GM19328 (cell line): ENCODE measurements around the gene NOC3L.

ENCODE experiments used
- ATAC-seq: cut with Tn5 transposase; IDR thresholded peaks from one replicate; pipeline ENCODE4 v1.9.1; 2021; ENCODE audit warnings: mild to moderate bottlenecking, moderate library complexity; ENCODE audit not compliant: unreplicated experiment

Gene NOC3L

DNA sequence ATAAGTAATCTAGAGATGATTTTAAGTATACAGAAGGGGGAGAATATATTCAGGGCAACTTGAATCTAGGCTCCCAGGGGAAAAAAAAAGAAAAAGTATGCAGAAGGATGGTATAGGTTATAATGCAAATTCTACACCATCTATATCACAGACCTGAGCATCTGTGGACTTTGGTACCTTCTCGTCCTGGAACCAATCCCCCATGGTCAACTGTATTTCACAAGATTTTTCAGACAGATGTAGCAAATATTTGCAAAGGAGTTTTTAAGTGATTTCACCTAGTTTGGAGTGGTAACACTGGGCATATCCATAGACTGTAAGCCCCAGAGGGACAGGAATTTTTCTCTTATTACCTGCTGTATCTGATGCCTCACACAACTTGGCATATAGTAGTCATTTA is 58.8 kb downstream of the NOC3L start:
- no peak for ATAC-seq

DNA sequence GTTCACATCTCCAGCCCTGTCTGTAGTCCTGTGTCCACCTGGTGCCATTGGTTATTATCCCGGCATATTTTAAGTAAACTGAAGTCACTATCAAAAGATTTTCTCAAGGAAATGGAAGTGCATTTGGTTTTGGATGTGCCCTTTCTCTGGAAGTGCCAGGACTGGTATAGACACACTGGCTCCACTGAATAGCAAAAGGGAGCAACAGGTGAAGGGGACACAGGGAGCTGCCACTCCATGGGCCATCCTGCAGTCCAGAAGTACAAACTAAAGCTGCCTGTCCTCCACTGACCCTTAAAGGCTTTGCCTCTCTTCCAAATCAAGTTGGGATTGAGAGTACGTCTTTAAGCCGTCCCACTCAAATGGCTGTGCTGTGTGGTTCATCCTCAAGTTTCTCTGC is 62.7 kb downstream of the NOC3L start:
- no peak for ATAC-seq

GRCh38 chr10:94299417-94299816 is 63.3 kb downstream of the NOC3L start:
- ATAC-seq = no peak

GRCh38 chr10:94294168-94294567 is 68.6 kb downstream of the NOC3L start:
- no peak for ATAC-seq

DNA sequence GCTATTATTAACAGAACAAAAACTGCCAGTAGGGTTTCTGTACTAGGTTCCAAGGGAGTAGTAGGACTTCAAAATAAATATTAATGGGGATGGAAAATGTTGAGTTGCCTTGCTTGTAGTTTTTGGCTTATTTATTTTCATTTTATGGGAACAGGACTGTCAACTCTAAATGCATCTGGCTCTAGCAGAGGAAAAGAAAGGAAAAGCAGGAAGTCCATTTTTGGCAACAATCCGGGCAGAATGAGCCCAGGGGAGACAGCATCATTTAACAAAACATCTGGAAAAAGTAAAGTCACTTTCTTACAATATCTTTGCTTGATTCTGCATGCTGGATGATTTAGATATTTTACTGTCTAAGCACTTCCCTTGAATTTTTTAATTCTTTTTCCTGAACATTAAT is 69.4 kb downstream of the NOC3L start:
- ATAC-seq = no peak

DNA sequence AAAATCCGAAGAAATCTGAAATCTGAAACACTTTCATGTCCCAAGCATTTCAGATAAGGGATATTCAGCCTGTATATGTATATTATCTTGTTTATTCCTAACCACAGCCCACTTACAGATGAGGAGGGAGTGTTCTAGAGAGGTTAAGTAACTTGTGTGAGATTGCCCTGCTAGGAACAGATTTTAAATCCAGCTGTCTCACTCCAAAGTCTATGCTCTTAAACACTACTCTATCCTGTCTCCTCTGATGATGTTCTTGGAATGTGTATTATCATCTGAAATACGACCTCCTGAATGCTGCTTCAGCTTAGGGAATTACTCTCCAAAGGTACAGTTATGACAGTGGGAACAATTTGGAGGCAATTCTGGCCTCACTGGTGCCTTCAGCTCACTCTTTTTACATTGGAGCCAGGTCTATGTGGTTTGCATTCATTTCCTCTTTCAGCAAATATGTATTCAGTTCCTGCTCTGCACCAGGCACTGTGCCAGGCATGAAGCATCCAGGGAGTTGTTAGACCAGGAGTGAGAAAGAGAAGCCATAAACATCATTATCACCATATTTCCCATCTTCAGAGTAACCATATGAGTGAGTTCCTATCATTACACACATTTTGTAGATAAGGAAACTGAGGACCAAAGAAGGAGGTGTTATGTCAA is 70.2 kb downstream of the NOC3L start:
- no peak for ATAC-seq

DNA sequence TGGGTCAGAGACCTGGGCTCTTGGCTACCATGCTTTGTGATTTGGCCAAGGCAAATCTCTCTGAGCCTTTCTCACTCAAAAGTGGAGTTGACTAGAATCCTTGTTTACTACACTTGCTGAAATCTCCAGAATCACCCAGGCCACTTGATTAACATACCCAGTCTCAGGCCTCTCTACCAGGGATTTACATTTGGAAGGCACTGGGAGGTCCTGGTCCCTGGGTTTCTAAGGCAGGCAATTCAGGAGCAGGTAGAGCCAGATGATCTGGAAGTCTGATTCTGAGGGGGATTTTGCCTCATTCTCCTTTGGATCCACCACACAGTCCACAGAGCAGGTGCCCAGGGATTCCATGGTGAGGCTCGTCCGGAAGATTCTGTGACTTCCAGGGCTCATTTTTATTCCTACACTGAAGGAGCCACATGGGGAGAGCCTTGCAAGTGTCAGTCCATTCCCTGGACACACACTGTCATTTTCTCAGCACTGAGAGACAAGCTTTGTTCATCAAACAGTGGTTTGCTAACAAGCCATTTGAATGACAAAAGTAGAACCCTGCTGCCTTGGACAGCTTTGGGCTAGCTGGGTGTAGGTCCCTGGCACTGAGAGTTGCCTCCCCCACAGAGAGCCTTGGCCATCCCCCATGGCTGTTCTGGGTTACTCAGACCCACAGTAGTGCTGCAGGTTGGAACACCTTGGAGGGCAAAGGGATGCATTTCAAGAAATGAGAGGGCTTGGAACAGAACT is 74.2 kb downstream of the NOC3L start:
- ATAC-seq = no peak

GRCh38 chr10:94287336-94287735 is 75.4 kb downstream of the NOC3L start:
- no peak for ATAC-seq

GRCh38 chr10:94286901-94287300 is 75.8 kb downstream of the NOC3L start:
- ATAC-seq = no peak

- no peak for ATAC-seq
These were observed 77.5 kb downstream of the NOC3L start for GRCh38 chr10:94285271-94285670.
